Gastrocnemius medialis (tissue), 4 donors: ENCODE results near the gene COL1A2. TPM values are rescaled to one million over a fixed set of nuclear protein-coding genes. Genes with fewer than 3 reads are reported as not detected.

Experiments used
- ATAC-seq, 2 donors: fragments of 150-250 bp; one replicate each; pipeline ENCODE4 v1.9.1; 2016
- DNase-seq, 2 donors: peaks; one replicate each; pipeline ENCODE4 v3.0.0-alpha.2; 2019
- H3K27ac ChIP-seq, 4 donors: fragments of 200-600 bp; sonication (generic); 1 replicate in 1 of 4; 2 replicates in 3 of 4; pipeline ENCODE4 v1.5.1; 2016 to 2018; ENCODE audit warnings: mild to moderate bottlenecking in 2 of 4, moderate library complexity in 1 of 4
- H3K27me3 ChIP-seq, 3 donors: fragments of 200-600 bp; sonication (generic) in 2 of 3; 1 replicate in 1 of 3; 2 replicates in 2 of 3; pipeline versions ENCODE4 v1.5.1 to v1.6.0; 2016 to 2019; ENCODE audit warnings: mild to moderate bottlenecking in 1 of 3, moderate library complexity in 1 of 3
- H3K36me3 ChIP-seq, 2 donors: fragments of 200-600 bp; sonication (generic) in 1 of 2; one replicate each; pipeline ENCODE4 v1.5.1; 2017 to 2018
- H3K4me1 ChIP-seq, 2 donors: fragments of 200-600 bp; sonication (generic) in 1 of 2; one replicate each; pipeline ENCODE4 v1.5.1; 2016 to 2017; ENCODE audit warnings: mild to moderate bottlenecking in 2 of 2
- H3K4me3 ChIP-seq, 4 donors: fragments of 200-600 bp; sonication (generic) in 3 of 4; 1 replicate in 1 of 4; 2 replicates in 3 of 4; pipeline ENCODE4 v1.5.1; 2016 to 2019; ENCODE audit warnings: mild to moderate bottlenecking in 2 of 4
- H3K9me3 ChIP-seq, 3 donors: fragments of 200-600 bp; sonication (generic) in 2 of 3; 1 replicate in 1 of 3; 2 replicates in 2 of 3; pipeline ENCODE4 v1.5.1; 2016 to 2019
- CTCF ChIP-seq, 5 experiments: fragments of 450-650 bp in 3 of 5; fragments of 200-600 bp in 2 of 5; sonication (generic) in 2 of 5; IDR thresholded peaks in 4 of 5; conservative IDR thresholded peaks in 1 of 5; 1 replicate in 4 of 5; 2 replicates in 1 of 5; pipeline ENCODE4 v1.5.1; 2016 to 2019; ENCODE audit warnings: antibody characterized with exemption in 5 of 5, mild to moderate bottlenecking in 3 of 5, moderate library complexity in 3 of 5
- POLR2A ChIP-seq, 2 donors: fragments of 450-650 bp; IDR thresholded peaks; one replicate each; pipeline ENCODE4 v1.6.1; 2017; ENCODE audit warnings: antibody characterized with exemption in 2 of 2, mild to moderate bottlenecking in 2 of 2, moderate library complexity in 2 of 2
- in situ Hi-C, 4 donors: fragments of 200-750 bp; cut with MboI; loops; one replicate each; pipeline versions ENCODE4 v1.15.0 to v1.8.0; 2017; ENCODE audit warnings: low sequenced_read_pairs in 4 of 4
- intact Hi-C: fragments of 100-400 bp; cut with DNase I; formaldehyde crosslinking; loops from one replicate; pipeline ENCODE4 v1.15.1; 2023; ENCODE audit warnings: low total_unique reads
- total RNA-seq, 4 donors: library from RNA; depleted of rRNA; stranded (reverse); fragments of >200 nt; gene quantifications; one replicate each; pipeline versions ENCODE4 v1.1.0 to v1.2.3, GENCODE V29; 2016

COL1A2 gene
- total RNA-seq, 4 donors from 2014 or later, result 11.2 to 43.6 (median 18.7) TPM

- H3K27ac ChIP-seq, result no peak overlapping the region
- H3K36me3 ChIP-seq, result no peaks in the 10 kb centered on the region
- in situ Hi-C loops, result no loop called here
- H3K27me3 ChIP-seq, result no peaks in the 10 kb centered on the region
- intact Hi-C loops, result no loop called here
- TF ChIP-seq POLR2A (IDR thresholded peaks at IDR 0.05), result no peak
- TF ChIP-seq CTCF (IDR thresholded peaks at IDR 0.05 in 4 of 5, conservative IDR thresholded peaks at IDR 0.05 in 1 of 5), result no peak
- H3K4me1 ChIP-seq, result no peaks in the 10 kb centered on the region
- DNase-seq (no peak), ATAC-seq (no peak)
- H3K9me3 ChIP-seq, result no peaks in the 10 kb centered on the region
- H3K4me3 ChIP-seq, result no peak overlapping the region
Observed at GRCh38 chr7:94478648-94479214, 84.0 kb downstream of the COL1A2 start.

Other genes with a start within 250 kb of the COL1A2 start
- 10 to 100 TPM in 3 of 4 donors, 1 to 10 TPM in 1; 9.8 to 25.0 (median 14.2) TPM for gene CASD1, start 114.9 kb downstream of the COL1A2 start, total RNA-seq